Activated T-cell treated with anti-CD3 and anti-CD28 coated beads, Interleukin-2, amount 50 U/mL, for 1 hour (primary cell): ENCODE measurements around the gene DSCAM.
"Not testable (repeated sequence)": the region's sequence is repeated elsewhere in the genome, so short reads cannot be mapped to it uniquely, and the experiment has no call there.

Experiments used
- DNase-seq: peaks from one replicate; pipeline ENCODE4 v3.0.0-alpha.2; 2020

The DSCAM gene, protein sequence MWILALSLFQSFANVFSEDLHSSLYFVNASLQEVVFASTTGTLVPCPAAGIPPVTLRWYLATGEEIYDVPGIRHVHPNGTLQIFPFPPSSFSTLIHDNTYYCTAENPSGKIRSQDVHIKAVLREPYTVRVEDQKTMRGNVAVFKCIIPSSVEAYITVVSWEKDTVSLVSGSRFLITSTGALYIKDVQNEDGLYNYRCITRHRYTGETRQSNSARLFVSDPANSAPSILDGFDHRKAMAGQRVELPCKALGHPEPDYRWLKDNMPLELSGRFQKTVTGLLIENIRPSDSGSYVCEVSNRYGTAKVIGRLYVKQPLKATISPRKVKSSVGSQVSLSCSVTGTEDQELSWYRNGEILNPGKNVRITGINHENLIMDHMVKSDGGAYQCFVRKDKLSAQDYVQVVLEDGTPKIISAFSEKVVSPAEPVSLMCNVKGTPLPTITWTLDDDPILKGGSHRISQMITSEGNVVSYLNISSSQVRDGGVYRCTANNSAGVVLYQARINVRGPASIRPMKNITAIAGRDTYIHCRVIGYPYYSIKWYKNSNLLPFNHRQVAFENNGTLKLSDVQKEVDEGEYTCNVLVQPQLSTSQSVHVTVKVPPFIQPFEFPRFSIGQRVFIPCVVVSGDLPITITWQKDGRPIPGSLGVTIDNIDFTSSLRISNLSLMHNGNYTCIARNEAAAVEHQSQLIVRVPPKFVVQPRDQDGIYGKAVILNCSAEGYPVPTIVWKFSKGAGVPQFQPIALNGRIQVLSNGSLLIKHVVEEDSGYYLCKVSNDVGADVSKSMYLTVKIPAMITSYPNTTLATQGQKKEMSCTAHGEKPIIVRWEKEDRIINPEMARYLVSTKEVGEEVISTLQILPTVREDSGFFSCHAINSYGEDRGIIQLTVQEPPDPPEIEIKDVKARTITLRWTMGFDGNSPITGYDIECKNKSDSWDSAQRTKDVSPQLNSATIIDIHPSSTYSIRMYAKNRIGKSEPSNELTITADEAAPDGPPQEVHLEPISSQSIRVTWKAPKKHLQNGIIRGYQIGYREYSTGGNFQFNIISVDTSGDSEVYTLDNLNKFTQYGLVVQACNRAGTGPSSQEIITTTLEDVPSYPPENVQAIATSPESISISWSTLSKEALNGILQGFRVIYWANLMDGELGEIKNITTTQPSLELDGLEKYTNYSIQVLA (N-terminal part only)

DNA sequence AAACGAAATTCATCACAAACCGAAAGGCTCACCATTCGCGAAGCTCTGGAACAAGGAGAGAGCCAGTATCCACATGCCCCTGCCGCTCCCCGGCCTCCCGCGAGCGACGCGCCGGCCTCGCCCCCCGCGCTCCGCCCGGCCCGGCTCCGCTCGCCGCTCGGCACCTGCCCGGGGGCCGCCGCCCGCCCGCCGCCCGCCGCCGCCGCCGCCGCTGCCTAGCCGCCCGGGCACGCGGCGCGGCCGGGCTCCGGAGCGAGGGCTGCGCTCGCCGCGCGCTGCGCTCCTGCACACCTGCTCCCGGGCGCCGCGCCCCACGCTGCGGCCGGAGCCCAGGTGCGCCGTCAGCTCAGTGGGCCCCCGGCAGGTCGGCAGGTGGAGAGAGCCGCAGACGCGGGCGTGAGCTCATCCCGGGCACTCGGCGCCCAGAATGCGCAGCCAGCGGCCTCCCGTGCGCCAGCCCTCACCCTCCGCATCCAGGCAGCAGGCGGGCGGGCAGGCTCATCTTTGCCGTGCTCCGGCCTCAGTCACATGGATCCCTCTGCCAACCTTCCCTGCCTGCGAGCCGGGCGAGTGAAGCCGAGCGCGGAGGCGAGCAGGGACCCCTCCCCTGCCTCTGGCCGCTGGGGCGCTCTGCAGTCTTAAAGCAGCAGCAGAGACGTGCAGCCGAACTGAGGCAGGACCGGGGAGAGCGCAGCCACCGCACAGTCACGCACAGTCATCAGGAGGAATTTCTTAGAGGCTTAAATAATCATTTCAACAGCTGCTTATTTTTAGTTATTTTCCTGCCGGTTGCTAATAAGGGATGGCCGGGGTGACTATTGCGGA is at the start of gene DSCAM:
DSCAM (minus strand) TSS at position 572 of the 825 bp plus-strand sequence; CDS start at position 75, 497 bp downstream.
- no peak for DNase-seq

DNA sequence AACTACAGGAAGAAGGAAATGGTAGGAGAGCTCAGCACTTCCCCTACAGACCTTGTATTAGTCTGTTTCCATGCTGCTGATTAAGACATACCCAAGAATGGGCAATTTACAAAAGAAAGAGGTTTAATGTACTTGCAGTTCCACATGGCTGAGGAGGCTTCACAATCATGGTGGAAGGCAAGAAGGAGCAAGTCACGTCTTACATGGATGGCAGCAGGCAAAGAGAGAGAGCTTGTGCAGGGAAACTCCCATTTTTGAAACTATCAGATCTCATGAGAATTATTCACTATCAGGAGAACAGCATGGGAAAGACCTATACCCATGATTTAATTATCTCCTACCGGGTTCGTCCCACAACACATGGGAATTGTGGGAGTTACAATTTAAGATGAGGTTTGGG is 48.7 kb upstream of the DSCAM start:
- not testable (repeated sequence) for DNase-seq

DNA sequence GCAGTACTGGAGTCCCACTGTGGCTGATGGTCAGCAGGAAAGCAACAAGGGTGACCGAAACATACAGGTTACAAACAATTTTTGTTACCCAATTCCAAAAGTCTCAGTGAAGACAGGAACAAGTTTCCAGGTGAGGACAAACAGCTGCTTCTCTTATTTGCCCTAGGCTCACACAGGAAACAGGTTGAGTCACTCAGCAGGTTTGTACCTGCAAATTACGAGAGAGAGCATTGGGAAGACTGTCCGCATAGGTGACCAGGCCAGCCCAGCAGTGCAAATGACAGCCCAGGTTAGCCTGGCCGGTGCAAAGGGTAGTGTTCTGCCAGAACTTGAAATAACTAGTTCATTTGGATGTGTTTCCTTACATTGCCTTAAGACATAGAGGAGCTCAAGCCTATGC is 40.0 kb upstream of the DSCAM start:
- no peak for DNase-seq

DNA sequence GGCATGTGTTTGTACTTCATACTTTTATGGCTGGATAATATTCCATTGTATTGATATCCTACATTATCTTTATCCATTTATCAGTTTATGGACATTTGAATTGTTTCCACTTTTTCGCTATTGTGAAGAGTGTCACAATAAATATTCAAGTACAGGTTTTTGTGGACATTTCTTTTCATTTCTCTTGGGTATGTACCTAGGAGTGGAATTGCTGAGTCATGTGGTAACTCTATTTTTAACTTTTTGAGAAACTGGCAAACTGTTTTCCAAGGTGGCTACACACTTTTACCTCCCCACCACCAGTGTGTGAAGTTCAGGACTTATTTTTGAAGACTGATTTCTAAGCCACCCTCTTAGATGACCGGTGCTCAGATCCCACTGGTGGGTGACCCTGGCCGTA is 39.0 kb upstream of the DSCAM start:
- DNase-seq = no peak

DNA sequence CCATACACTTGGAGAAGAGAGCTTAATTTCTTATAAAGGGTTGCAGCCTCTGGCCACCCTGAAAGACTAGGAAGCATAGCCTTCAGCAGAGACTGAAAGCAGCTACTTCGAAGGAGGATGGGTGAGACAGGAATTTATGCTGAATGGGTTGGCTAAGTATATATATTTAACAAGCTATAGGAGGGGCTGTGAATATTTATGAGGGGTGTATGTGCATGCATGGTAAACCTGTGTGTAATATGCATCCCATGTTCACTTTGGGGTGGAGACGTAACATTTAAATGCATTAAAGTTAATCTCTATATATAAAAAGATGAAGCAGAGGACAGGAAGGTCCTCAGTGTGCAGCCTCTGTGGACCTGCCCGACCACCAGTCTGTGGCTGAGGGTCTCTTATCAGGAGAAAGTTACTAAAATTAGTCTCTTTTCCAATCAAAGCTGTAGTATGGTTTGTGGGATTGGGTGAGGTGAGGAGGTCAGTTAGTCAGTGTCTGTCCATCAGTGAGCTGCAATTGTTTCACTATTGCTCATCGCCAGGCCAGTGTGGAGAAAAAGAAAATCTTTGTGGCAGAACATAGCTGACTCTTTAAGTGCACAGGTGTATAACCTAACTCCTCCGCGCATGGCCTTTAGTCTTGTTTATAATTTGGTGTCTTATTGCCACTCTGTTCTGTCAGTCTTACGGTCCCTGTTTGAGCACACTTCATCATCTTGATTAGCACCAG is 35.4 kb upstream of the DSCAM start:
- DNase-seq = no peak

DNA sequence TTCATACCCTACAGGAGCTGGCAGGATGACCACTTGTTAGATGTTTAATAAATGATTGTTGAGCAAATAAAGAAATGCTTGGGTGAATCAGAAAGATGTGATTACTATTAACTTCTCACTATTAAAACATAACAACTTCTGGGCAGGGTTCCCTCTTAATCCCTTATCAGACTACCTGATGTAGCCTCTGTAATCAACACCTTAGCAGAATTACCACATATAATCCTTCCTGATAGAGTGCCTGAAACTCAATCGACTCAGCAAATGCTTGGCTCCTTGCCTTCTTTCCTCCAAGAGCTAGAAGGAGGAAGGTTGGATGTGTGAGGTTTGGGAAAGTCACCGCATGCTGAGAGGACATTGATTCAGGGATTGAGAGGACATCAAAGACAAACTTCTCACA is 34.8 kb upstream of the DSCAM start:
- DNase-seq = no peak

DNA sequence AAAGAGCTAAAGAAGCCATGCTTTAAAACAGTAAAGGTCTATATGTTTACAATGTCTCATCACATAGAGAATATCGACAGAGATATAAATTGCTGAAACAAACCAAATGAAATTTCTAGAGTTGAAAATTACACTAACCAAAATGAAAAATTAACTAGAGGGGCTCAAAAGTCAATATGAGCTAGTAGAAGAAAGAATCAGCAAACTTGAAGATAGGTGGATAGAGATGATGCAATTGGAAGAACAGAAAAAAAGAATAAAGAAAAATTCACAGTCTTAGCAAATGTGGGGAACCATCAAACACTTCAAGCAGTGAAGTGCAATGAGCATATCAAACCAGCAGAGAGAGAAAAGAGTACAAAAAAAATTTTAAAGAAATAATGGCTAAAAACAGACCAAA is 24.1 kb upstream of the DSCAM start:
- no peak for DNase-seq

DNA sequence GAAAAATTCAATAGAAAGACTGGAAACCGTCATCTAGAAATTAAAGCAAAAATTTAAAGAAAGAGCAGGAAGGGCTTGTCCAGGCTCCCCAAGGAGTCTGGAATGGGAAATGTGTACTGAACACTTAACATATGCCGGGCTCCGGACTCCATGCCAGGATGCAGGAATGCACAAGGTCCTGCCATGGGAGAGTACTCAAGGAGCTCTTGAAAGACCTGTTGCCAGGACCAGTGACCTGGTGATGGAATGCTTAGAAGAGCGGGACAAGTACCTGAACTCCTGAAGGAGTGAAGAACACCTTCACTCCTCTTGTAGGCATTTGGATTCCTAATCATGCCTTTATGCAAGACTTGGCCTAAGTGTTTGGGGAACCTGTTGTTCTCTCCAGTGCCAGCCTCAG is 16.9 kb upstream of the DSCAM start:
- no peak for DNase-seq

DNA sequence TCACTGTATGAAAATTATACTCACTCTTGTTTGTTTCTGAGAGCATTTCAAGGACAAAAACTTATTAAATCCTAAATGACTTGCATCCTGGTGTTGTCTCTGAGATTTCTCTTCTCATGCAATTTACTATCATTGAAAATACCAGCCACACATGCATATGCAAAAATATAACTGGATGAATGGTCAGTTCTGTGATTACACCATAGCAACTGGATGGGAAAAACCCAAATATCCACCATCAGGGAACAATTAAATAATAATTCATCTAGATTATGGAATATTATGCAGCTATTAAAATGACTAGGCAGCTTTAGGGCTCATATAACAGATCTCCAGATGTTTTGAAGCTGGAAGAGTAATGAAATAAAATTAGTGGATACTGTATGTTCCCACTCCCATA is 11.6 kb upstream of the DSCAM start:
- DNase-seq = no peak

DNA sequence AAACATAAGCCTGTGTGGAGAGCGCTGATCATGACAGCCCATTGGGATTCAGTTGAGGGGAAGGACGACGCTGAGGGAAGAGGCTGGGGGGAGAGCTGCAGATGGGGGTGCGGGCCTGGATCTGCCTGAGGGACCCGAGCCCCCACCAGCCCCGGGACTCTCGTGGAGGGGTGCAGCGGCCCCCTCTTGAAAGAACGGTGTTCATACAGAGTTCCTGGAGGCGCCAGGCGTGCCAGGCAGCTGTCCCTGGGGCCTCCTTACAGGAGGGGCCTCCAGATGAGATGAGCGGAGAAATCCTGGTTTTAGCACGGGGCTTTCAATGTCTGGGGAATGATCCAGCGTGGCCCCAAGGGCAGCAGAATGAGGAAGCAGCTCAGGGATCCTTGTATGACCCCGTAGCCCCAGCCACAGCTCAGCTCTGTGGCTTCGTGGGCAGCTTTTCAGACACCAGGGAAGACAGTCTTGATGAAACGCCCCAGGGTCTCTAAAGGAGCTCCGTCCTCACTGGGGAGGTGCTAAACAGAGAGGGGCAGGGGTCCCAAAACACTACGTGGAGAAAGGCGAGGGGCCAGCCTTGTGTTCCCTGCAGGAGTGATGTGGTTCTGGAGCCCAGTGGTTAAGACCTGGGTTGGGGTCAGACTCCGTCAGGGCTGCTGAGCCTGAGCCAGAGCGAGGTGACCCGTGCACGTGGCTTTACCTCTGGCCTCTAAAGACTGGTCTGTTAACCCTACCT is 7.2 kb upstream of the DSCAM start:
- DNase-seq = no peak

DNA sequence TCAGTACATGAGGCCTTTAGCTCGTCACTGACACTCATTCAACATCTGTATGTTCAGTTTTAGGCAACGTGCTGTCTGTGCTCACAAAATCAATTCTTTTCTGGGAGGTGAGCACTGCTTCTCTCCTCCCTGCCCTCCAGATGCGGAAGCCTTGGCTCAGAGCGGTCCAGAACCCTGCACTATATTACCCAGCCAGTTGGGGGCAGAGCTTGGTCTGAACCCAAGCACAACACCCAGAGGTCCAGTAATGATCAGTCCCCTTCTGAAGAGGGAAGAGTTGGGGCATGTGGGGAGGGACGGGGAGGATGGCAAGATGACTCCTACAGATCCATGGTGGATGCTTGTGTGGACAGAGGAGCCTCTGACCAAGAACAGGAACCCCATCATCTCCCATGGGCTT is 5.6 kb upstream of the DSCAM start:
- no peak for DNase-seq

DNA sequence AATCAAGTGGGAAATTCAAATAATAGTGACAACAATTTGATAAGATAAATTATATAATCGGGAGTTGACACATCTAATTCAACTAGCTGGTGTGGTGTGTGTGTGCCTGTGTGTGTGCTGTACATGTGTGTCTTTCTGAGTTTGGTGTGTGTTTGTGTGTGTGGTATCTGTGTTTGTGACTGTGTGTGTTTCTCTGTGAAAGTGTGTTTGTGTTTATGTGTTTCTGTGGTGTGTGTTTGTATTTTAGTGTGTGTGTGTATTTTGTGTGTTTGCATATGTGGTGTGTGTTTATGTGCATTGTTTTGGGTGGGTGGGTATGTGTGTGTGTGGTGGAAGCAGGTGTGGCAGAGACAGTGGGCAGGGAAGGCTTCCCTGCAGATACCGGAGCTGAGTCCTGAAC is 4.8 kb upstream of the DSCAM start:
- no peak for DNase-seq

DNA sequence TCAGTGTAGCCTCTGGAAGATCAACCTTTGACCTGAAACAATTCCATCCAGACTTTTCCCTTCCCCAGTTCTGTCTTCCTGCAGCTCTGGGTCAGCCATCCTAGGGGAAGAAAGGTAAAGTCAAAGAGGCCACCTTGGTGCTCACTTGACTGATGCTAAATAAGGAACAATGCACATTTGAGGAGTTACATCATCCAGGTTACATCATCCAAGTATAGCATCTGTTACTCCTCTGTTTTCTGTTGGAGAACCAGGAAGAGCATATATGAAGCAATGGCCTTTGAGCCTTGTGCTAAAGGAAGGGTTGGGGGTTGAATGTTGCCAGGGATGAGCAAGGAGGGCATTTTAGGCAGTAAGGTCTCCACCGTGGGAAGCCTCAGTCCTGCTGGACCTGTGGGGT is 3.1 kb upstream of the DSCAM start:
- DNase-seq = no peak

DNA sequence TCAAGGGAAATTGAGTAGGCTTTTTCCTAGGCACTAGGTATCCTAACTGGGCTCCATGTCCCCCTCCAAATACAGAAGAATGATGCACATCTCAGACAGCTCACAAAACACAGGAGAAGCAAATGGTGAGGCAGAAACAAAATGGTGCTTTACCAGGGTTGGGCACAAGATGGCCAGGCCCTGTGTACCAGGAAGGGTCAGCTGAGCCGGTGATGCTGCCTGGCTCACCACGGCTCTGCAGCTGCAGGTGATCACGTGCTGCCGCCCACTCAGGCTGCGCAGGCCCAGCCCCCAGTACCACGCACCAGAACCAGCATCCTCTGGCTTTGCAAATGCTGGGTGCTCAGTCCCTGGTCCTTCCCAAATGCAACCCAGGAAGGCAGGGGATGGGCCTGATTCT is 993 bp upstream of the DSCAM start:
- DNase-seq = no peak

DNA sequence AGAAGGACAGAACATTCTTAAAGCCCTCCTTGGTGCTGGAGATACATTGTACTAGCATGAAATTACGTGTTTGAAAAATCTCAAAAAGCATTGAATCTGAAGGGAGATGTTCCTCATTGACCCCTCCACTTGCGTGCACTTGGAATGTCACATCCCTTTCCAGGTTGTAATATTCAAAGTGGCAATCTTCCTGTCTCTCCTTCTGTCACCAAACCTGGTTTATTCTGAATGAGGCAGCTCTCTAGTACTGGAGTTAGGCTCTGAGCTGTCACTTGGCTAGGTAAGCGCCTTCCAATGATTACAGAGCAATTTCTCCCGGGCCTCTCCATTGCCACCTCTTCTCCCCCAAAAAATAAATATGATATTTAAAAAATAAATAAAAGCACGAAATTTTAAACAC is 855 bp downstream of the DSCAM start:
- DNase-seq = no peak

DNA sequence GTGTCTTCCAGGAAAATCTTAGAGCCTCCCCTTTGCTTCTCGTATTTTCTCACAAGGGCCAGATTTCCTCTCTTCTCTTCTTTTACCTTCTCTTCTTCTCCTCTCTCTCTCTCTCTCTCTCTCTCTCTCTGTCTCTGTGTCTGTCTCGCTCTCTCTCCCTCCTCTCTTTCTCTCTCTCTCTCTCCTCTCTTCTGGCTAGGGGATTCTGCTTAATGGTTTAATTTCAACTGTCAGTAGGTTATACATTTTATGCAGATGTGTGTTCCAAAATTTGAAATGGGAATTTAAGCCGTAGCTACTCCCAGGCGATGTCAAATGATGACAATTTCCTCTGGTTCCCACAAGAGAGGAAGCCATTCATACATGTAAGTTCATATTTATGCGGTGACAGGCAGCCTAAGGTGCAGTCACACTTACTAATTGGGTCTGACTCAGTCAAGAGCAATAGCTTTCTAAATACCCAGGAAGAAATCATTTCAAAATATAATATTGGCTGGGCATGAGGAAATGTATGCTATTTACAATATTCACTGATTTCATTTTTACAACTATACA is 1.4 kb downstream of the DSCAM start:
- no peak for DNase-seq

DNA sequence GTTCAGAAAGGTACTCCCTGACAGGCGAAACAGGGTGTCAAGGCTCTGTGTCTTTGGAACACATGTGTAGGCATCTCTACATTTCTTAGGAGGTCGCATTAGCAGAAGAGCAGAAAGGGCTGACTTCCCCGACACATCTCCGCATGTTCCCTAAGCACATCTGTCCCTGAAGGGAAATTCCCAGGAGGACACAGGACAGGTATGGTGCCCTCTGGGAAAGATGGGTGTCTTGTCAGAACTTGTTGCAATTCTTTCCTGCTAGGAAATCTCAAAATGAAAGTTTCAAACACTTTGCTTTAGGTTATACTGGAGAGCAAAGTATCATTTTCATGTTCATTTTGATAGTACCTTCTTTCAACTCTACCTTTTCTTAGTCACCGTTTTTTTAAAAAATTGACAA is 2.0 kb downstream of the DSCAM start:
- no peak for DNase-seq

DNA sequence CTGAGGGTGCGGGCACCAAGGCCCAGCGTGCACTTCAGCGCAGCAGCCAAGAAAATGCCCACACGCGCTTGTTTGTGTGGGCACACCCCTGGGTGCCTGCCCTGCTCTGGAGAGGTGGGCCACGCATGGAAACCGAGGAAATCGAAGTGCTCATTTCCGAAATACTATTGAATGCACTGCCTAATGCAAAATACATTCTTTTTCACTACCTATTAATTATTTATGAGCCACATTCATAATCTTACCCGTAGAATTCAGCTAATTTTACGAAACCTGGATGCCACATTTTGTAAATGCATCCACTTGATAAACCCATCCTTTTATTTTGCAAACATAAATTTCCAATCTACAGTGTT is 4.8 kb downstream of the DSCAM start:
- DNase-seq = no peak

DNA sequence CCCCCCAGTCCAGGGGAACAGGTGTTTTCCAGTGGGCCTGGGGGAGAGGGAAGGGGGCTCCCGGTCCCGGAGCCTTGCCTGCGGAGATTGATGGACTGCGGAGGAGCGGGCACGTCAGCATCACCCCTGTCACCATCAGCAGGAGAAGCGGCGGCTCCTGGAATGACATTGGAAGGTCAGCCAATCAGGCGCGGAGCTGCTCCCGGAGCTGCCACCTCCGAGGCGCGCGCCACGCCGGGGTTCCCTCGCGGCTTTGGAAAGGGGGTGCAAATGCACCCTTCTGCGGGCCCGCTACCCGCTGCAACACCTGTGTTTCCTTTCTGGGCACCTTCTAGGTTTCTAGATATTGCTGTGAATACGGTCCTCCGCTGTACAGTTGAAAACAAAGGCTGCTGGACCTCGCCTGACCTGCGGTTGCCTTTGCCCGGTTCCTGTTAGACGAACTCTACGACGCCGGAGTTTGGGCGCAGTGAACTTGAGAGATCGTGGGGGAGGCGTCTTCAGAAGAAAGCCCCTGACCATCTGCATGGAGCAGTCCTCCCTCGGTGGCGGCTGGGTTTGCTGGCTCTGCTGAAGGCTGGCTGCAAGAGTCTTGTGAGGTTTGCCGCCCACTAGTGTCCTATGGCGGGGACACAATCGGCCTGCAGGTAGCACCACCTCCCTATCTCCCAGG is 5.3 kb downstream of the DSCAM start:
- DNase-seq = no peak

DNA sequence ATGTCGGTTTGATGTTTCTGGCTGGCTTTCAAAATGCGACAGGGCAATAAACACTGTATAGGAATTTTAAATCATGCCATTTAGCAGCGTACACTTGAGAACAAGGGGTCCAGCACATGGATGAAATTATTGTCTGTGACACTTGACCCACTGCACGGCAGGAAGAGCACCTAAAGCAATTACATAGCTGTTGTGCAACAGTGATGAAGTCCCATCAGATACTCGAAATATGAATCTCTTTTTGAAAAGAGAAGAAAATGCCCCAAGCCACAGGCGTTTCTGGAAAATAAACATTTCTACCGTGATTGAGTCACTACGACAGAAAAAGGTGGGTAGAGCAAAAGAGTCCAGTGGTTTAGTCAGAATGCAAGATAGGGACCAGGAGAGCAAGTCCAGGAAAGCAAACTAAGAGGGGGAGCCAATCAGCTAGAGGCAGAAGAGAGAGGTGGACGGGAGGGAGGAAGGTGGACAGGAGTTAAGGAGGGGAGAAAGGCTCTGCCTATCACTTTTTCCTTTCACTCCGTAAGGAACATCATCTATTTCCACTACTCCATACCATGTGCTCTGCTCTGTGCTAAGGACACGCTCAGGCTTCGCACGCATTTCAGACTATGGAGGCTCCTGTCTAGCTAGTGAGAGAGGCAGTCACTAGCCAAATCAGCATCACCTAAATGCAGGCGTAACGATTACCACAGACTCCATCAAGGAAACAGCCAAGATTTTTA is 6.4 kb downstream of the DSCAM start:
- DNase-seq = no peak
